Ectodermal cell (in vitro differentiated cells): ENCODE measurements around the gene GPR146.

ENCODE experiments used
- H3K27ac ChIP-seq: 2 replicates; pipeline ENCODE4 v1.7.0; 2013; ENCODE audit warnings: mild to moderate bottlenecking, low read depth, low read length; ENCODE audit not compliant: insufficient read depth, poor library complexity, severe bottlenecking
- H3K27me3 ChIP-seq: 2 replicates; pipeline ENCODE4 v1.7.0; 2013; ENCODE audit warnings: mild to moderate bottlenecking, low read length; ENCODE audit not compliant: insufficient read depth, control insufficient read depth, poor library complexity, severe bottlenecking
- H3K36me3 ChIP-seq: one replicate; pipeline ENCODE4 v1.7.0; 2013; ENCODE audit warnings: low read length; ENCODE audit not compliant: control insufficient read depth, insufficient read depth
- H3K4me1 ChIP-seq: one replicate; pipeline ENCODE4 v1.7.0; 2013; ENCODE audit warnings: low read length; ENCODE audit not compliant: control insufficient read depth, insufficient read depth
- H3K4me3 ChIP-seq: 2 replicates; pipeline ENCODE4 v1.7.0; 2013; ENCODE audit warnings: low read depth, low read length, control low read depth; ENCODE audit not compliant: insufficient read depth
- H3K9me3 ChIP-seq: 2 replicates; pipeline ENCODE4 v1.7.0; 2013; ENCODE audit warnings: mild to moderate bottlenecking, low read length, moderate library complexity; ENCODE audit not compliant: control insufficient read depth
- WGBS, 2 experiments: methylation state at CpG; one replicate each; pipeline ENCODE4 v1.1.7; 2013; ENCODE audit warnings: missing lambda C conversion rate in 2 of 2; 5-methylcytosine and 5-hydroxymethylcytosine counted together

GPR146 gene

DNA sequence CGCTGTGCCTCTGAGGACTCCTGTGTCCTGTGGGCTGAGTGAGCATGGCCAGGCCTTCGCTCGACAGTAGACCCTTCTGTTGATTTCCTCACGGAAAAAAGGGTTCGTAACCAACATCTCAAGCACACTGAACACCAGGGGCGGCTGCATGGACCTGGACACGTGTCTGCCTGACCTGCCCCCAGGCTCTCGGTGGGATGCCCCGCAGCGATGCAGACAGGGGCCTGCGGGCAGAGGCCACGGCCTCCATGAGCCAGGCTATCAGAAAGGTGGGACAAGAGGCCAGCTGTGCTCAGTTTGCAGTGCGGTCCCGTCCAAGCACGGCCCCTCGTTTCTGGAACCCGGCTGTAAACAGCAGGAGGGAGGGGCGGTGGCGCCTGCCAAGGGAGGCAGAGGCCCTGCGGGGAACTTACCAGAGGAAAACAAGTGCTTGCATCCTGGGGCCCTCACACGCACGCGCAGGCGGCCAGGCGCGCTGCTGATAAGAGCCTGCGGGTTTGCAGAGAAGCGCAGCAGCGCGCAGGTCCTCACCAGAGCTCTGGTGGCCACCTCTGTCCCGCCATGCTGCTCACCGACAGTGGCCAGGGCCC lies 10.6 kb downstream of the GPR146 start:
- WGBS, 2 experiments: 89 to 90% methylated on average over 32 of the region's 32 CpGs
- no peaks in the 10 kb centered on the region for H3K36me3 ChIP-seq
- no peaks in the 10 kb centered on the region for H3K27me3 ChIP-seq
- peaks cover 44% of the 10 kb centered on the region for H3K4me1 ChIP-seq
- no peaks in the 10 kb centered on the region for H3K9me3 ChIP-seq
- no peak overlapping the region for H3K27ac ChIP-seq
- no peak overlapping the region for H3K4me3 ChIP-seq

DNA sequence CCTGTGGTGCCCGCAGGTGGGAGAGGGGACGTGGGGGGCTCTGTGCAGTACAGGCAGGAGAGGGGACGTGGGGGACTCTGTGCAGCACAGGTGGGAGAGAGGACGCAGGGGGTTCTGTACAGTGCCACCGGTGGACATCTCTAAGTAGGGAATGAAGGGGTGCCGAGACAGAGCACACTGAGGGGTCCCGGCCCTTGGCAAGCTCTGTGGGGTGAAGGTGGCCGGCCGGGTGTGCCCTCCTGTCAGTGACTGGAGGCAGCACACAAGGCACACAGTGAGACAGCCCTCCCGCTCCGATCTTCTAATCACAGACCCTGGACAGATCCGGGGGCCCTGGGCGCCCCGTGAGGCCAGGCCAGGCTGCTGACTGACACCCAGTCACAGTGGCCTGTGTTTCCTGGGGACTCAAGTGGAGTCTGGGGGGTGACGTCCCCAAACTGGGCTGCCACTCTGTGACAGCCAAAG lies 11.2 kb downstream of the GPR146 start:
- WGBS, 2 experiments: 94% methylated on average over 15 of the region's 15 CpGs
- no peaks in the 10 kb centered on the region for H3K27me3 ChIP-seq

GRCh38 chr7:1055956-1056784 lies 11.8 kb downstream of the GPR146 start:
- H3K27ac ChIP-seq: no peak overlapping the region
- 90 to 93% methylated on average over 34 to 36 of the region's 36 CpGs for WGBS, 2 experiments
- peaks cover 57% of the 10 kb centered on the region for H3K4me1 ChIP-seq

More for the DNA sequence above, 11.2 kb downstream of the GPR146 start:
- Histone ChIP-seq H3K4me3 (no peak overlapping the region), H3K36me3 (no peaks in the 10 kb centered on the region), H3K27ac (no peak overlapping the region), H3K4me1 (peaks cover 50% of the 10 kb centered on the region), H3K9me3 (no peaks in the 10 kb centered on the region)

DNA sequence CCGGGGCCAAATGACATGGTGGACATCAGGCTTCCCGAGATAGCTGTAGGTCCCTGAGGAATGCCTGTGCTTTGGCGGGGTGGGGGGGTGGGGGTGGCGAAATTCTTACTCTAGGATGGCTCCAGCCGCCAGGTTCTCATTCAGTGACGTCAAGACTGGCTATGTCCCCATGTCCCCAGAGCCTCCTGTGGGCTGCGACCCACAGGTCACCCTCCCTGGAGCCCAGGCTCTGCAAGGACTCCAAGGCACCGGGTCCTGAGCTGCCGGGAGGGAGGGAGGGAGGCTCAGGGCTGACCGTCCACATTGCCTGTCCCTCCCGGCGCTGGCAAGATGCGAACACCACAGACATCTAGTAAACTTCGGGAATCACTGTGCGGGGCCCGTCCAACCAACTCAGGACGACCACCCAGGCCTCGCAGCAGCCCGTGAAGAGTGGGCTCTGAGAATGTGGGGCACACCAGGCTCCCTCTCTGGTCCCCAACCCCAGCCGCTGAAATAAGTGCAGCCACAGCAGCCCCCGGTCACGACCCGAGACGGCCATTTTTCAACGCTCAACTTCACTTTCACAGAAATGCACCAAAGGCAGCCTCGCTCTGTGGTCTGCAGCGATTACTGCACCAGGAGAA lies 12.6 kb downstream of the GPR146 start:
- no peak overlapping the region for H3K4me3 ChIP-seq
- H3K4me1 ChIP-seq: peaks cover 61% of the 10 kb centered on the region
- H3K9me3 ChIP-seq: no peaks in the 10 kb centered on the region
- 95 to 96% methylated on average over 27 of the region's 27 CpGs for WGBS, 2 experiments
- no peak overlapping the region for H3K27ac ChIP-seq
- H3K27me3 ChIP-seq: peaks cover 6% of the 10 kb centered on the region
- H3K36me3 ChIP-seq: no peaks in the 10 kb centered on the region

More at GRCh38 chr7:1055956-1056784, 11.8 kb downstream of the GPR146 start:
- Histone ChIP-seq H3K4me3 (no peak overlapping the region), H3K9me3 (no peaks in the 10 kb centered on the region), H3K36me3 (no peaks in the 10 kb centered on the region), H3K27me3 (peaks cover 5% of the 10 kb centered on the region)

DNA sequence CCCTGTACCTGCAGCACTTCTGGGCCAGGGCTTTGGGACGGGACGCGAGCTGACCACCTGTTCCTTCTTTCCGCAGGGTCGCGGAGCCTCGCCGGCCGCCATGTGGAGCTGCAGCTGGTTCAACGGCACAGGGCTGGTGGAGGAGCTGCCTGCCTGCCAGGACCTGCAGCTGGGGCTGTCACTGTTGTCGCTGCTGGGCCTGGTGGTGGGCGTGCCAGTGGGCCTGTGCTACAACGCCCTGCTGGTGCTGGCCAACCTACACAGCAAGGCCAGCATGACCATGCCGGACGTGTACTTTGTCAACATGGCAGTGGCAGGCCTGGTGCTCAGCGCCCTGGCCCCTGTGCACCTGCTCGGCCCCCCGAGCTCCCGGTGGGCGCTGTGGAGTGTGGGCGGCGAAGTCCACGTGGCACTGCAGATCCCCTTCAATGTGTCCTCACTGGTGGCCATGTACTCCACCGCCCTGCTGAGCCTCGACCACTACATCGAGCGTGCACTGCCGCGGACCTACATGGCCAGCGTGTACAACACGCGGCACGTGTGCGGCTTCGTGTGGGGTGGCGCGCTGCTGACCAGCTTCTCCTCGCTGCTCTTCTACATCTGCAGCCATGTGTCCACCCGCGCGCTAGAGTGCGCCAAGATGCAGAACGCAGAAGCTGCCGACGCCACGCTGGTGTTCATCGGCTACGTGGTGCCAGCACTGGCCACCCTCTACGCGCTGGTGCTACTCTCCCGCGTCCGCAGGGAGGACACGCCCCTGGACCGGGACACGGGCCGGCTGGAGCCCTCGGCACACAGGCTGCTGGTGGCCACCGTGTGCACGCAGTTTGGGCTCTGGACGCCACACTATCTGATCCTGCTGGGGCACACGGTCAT lies 13.3 kb downstream of the GPR146 start:
- H3K27me3 ChIP-seq: peaks cover 6% of the 10 kb centered on the region
- H3K9me3 ChIP-seq: no peaks in the 10 kb centered on the region
- 96% methylated on average over 62 of the region's 62 CpGs for WGBS, 2 experiments
- H3K36me3 ChIP-seq: no peaks in the 10 kb centered on the region
- H3K4me1 ChIP-seq: peaks cover 54% of the 10 kb centered on the region
- no peak overlapping the region for H3K27ac ChIP-seq
- H3K4me3 ChIP-seq: no peak overlapping the region

GRCh38 chr7:1058311-1058710 lies 14.0 kb downstream of the GPR146 start:
- Histone ChIP-seq H3K36me3 (no peaks in the 10 kb centered on the region), H3K4me3 (no peak overlapping the region), H3K4me1 (peaks cover 47% of the 10 kb centered on the region), H3K27me3 (peaks cover 6% of the 10 kb centered on the region), H3K9me3 (no peaks in the 10 kb centered on the region), H3K27ac (no peak overlapping the region)
- 93 to 95% methylated on average over 13 of the region's 13 CpGs for WGBS, 2 experiments

GRCh38 chr7:1058821-1059199 lies 14.5 kb downstream of the GPR146 start:
- Histone ChIP-seq H3K27ac (no peak overlapping the region), H3K36me3 (no peaks in the 10 kb centered on the region), H3K4me1 (peaks cover 43% of the 10 kb centered on the region), H3K27me3 (peaks cover 6% of the 10 kb centered on the region), H3K4me3 (no peak overlapping the region), H3K9me3 (no peaks in the 10 kb centered on the region)
- 82 to 84% methylated on average over 10 of the region's 10 CpGs for WGBS, 2 experiments

GRCh38 chr7:1059200-1060091 lies 15.1 kb downstream of the GPR146 start:
- Histone ChIP-seq H3K9me3 (no peaks in the 10 kb centered on the region), H3K4me1 (peaks cover 37% of the 10 kb centered on the region), H3K36me3 (no peaks in the 10 kb centered on the region), H3K27me3 (peaks cover 6% of the 10 kb centered on the region), H3K4me3 (peak overlapping the region; percentile 18), H3K27ac (no peak overlapping the region)
- WGBS, 2 experiments: 7 to 8% methylated on average over 54 to 55 of the region's 55 CpGs
